GM06990 (cell line): ENCODE measurements around the gene CES3.

Source experiments
- DNase-seq: peaks from one replicate; pipeline ENCODE4 v3.0.0-alpha.2; 2011; ENCODE audit not compliant: insufficient read length; ENCODE audit errors: extremely low read depth
- H3K27me3 ChIP-seq: replicated peaks from 2 replicates; pipeline ENCODE4 v1.6.0; 2011; ENCODE audit warnings: low read length; ENCODE audit not compliant: control insufficient read depth, insufficient read depth
- H3K36me3 ChIP-seq: 2 replicates; pipeline ENCODE4 v1.5.1; 2011; ENCODE audit warnings: low read length; ENCODE audit not compliant: control insufficient read depth, insufficient read depth
- H3K4me3 ChIP-seq: replicated peaks from 2 replicates; pipeline ENCODE4 v1.5.1; 2011; ENCODE audit warnings: low read depth, mild to moderate bottlenecking, control low read depth, low read length
- TF ChIP-seq, protein P1 (sequence below): IDR thresholded peaks from 2 replicates; pipeline ENCODE4 v1.5.1; 2011; ENCODE audit warnings: low read length, control low read depth, mild to moderate bottlenecking, inconsistent platforms; ENCODE audit not compliant: insufficient read depth, poor library complexity, severe bottlenecking

Gene CES3

DNA sequence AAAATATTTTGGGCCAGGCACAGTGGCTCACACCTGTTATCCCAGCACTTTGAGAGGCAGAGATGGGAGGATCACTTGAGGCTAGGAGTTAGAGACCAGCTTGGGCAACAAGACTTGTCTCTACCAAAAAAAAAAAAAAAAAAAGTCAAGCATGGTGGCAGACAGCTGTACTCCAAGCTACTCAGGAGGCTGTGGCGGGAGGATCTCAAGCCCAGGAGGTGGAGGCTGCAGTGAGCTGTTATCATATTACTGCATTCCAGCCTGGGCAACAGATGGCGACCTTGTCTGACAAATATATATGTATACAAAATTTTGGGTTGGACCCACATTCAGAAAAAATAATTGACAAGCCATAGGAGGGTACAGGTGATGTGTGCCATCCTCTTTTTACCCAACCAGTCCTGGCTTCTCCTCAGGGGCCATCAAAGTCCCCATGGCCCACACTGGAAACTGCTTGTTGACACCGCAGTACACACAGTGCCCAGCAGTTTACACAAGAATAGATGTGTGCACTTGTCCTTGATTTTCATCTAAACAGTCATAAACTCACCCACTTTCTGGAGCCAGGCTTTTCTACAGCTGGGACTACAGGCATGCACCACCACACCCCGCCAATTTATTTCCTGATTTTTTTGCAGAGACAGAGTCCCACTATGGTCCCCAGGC lies 24.0 kb upstream of the CES3 start:
- DNase-seq = no peak
- TF ChIP-seq, protein P1, sequence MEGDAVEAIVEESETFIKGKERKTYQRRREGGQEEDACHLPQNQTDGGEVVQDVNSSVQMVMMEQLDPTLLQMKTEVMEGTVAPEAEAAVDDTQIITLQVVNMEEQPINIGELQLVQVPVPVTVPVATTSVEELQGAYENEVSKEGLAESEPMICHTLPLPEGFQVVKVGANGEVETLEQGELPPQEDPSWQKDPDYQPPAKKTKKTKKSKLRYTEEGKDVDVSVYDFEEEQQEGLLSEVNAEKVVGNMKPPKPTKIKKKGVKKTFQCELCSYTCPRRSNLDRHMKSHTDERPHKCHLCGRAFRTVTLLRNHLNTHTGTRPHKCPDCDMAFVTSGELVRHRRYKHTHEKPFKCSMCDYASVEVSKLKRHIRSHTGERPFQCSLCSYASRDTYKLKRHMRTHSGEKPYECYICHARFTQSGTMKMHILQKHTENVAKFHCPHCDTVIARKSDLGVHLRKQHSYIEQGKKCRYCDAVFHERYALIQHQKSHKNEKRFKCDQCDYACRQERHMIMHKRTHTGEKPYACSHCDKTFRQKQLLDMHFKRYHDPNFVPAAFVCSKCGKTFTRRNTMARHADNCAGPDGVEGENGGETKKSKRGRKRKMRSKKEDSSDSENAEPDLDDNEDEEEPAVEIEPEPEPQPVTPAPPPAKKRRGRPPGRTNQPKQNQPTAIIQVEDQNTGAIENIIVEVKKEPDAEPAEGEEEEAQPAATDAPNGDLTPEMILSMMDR = no peak
- Histone ChIP-seq H3K4me3 (no peak overlapping the region), H3K36me3 (peaks cover 29% of the 10 kb centered on the region), H3K27me3 (no peaks in the 10 kb centered on the region)

DNA sequence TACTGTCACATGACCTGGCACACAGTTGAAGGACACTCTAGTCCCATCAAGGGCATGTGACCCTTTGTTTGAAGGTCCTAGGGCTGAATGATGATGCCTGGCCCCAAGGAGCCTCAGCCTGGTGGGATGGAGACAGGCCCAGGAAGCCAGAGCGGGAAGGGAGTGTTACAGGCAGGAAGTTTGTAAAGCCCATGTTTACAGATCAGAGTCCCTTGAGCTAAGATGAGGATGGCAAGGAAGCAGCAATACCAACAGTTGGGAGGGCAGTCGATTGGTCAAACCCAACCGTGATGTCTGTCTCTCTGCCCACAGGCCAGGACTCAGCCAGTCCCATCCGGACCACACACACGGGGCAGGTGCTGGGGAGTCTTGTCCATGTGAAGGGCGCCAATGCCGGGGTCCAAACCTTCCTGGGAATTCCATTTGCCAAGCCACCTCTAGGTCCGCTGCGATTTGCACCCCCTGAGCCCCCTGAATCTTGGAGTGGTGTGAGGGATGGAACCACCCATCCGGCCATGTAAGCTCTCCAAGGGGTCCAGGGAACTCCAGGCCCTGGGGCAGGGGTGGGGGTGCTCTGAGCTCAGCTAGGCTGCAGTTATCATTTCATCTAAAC lies 23.2 kb upstream of the CES3 start:
- Histone ChIP-seq H3K27me3 (no peaks in the 10 kb centered on the region), H3K4me3 (no peak overlapping the region), H3K36me3 (peaks cover 27% of the 10 kb centered on the region)
- DNase-seq = no peak
- TF ChIP-seq, protein P1 = no peak

DNA sequence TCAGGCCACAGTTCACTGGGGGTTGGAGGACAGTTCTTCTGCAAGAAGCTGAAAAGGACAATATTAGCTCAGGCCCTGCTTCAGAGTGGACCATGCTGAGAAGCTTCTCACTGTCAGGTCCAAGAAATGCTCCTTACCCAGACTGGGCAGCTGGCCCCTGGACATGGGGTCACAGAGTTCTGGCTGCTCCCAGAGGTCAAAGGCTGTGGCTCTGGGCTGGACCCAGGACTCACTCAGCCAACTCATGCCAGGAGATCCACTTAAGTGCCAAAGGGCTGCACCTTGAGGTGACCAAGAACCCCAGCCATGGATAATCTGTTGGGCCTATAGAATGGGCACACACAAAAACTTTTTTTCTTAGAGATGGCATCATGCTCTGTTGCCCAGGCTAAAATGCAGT lies 21.7 kb upstream of the CES3 start:
- TF ChIP-seq, protein P1 = no peak
- DNase-seq = no peak
- Histone ChIP-seq H3K36me3 (peaks cover 36% of the 10 kb centered on the region), H3K4me3 (no peak overlapping the region), H3K27me3 (no peaks in the 10 kb centered on the region)

DNA sequence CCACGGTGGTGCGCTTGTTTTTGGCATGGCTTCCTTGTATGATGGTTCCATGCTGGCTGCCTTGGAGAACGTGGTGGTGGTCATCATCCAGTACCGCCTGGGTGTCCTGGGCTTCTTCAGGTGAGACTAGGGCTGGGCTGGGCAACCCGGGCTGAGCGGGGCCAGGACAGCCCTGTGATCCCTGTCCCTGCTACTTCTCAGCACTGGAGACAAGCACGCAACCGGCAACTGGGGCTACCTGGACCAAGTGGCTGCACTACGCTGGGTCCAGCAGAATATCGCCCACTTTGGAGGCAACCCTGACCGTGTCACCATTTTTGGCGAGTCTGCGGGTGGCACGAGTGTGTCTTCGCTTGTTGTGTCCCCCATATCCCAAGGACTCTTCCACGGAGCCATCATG lies 20.8 kb upstream of the CES3 start:
- peaks cover 36% of the 10 kb centered on the region for H3K36me3 ChIP-seq
- TF ChIP-seq, protein P1 = no peak
- no peak overlapping the region for H3K4me3 ChIP-seq
- no peak for DNase-seq
- H3K27me3 ChIP-seq = no peaks in the 10 kb centered on the region

- H3K36me3 ChIP-seq = peaks cover 34% of the 10 kb centered on the region
- TF ChIP-seq, protein P1 = no peak
These were observed 18.1 kb upstream of the CES3 start for GRCh38 chr16:66942981-66943380.

More at GRCh38 chr16:66942981-66943380, 18.1 kb upstream of the CES3 start:
- Histone ChIP-seq H3K27me3 (no peaks in the 10 kb centered on the region), H3K4me3 (no peak overlapping the region)
- no peak for DNase-seq
